ENCODE data around the gene RFESD.

DNA sequence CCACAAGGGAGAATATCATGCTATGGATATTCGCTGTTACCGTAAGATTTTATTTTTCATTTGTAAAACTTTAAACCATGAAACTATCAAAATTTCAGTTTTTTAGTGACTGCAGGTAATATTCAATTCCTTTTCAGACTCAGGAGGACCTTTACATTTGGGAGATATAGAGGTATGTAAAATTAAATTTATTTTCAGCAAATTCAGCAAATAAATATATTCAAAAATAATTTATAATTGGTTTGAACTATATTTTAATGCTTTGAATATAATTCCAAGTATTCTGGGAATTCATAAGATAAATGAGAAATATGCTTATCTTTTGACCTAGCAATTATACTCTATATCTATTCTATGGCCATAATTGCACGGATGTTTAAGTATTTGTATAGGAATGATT is 7.6 kb downstream of the RFESD start:
- TF ChIP-seq CTCF (IDR thresholded peaks at IDR 0.05) (no peak), EZH2 (IDR thresholded peaks at IDR 0.05; ENCODE audit: borderline replicate concordance, insufficient read depth, low read depth, low read length, poor library complexity, severe bottlenecking) (no peak)
